ENCODE data around the gene SCAMP2. TPM values are rescaled to one million over a fixed set of nuclear protein-coding genes. Genes with fewer than 3 reads are reported as not detected.

Gene SCAMP2
- total and polyA plus RNA-seq, 2 experiments from 2014 or later = 34.7 to 51.3 TPM

DNA sequence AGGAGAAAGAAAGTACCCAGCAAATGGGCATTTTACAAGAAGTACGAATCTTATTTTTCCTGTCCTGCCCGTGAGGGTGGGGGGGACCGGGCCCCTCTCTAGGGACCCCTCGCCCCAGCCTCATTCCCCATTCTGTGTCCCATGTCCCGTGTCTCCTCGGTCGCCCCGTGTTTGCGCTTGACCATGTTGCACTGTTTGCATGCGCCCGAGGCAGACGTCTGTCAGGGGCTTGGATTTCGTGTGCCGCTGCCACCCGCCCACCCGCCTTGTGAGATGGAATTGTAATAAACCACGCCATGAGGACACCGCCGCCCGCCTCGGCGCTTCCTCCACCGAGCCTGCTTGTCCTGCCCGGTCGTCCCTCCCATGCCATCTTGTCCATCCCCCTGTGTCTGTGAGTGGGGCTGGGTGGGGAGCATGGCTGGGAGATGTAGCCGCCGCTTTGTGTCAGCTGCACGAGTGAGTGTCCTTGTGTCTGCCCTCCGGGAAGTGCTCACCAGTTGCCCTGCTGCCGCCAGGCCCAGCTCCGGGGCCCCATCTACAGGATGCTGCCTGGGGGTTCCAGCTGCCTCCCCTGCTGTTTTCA is 70.2 kb downstream of the SCAMP2 start (continued):
- TF ChIP-seq, protein P1, sequence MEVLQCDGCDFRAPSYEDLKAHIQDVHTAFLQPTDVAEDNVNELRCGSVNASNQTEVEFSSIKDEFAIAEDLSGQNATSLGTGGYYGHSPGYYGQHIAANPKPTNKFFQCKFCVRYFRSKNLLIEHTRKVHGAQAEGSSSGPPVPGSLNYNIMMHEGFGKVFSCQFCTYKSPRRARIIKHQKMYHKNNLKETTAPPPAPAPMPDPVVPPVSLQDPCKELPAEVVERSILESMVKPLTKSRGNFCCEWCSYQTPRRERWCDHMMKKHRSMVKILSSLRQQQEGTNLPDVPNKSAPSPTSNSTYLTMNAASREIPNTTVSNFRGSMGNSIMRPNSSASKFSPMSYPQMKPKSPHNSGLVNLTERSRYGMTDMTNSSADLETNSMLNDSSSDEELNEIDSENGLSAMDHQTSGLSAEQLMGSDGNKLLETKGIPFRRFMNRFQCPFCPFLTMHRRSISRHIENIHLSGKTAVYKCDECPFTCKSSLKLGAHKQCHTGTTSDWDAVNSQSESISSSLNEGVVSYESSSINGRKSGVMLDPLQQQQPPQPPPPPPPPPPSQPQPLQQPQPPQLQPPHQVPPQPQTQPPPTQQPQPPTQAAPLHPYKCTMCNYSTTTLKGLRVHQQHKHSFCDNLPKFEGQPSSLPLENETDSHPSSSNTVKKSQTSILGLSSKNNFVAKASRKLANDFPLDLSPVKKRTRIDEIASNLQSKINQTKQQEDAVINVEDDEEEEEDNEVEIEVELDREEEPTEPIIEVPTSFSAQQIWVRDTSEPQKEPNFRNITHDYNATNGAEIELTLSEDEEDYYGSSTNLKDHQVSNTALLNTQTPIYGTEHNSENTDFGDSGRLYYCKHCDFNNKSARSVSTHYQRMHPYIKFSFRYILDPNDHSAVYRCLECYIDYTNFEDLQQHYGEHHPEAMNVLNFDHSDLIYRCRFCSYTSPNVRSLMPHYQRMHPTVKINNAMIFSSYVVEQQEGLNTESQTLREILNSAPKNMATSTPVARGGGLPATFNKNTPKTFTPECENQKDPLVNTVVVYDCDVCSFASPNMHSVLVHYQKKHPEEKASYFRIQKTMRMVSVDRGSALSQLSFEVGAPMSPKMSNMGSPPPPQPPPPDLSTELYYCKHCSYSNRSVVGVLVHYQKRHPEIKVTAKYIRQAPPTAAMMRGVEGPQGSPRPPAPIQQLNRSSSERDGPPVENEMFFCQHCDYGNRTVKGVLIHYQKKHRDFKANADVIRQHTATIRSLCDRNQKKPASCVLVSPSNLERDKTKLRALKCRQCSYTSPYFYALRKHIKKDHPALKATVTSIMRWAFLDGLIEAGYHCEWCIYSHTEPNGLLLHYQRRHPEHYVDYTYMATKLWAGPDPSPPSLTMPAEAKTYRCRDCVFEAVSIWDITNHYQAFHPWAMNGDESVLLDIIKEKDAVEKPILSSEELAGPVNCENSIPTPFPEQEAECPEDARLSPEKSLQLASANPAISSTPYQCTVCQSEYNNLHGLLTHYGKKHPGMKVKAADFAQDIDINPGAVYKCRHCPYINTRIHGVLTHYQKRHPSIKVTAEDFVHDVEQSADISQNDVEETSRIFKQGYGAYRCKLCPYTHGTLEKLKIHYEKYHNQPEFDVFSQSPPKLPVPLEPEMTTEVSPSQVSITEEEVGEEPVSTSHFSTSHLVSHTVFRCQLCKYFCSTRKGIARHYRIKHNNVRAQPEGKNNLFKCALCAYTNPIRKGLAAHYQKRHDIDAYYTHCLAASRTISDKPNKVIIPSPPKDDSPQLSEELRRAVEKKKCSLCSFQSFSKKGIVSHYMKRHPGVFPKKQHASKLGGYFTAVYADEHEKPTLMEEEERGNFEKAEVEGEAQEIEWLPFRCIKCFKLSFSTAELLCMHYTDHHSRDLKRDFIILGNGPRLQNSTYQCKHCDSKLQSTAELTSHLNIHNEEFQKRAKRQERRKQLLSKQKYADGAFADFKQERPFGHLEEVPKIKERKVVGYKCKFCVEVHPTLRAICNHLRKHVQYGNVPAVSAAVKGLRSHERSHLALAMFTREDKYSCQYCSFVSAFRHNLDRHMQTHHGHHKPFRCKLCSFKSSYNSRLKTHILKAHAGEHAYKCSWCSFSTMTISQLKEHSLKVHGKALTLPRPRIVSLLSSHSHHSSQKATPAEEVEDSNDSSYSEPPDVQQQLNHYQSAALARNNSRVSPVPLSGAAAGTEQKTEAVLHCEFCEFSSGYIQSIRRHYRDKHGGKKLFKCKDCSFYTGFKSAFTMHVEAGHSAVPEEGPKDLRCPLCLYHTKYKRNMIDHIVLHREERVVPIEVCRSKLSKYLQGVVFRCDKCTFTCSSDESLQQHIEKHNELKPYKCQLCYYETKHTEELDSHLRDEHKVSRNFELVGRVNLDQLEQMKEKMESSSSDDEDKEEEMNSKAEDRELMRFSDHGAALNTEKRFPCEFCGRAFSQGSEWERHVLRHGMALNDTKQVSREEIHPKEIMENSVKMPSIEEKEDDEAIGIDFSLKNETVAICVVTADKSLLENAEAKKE (CRISPR knock-in tag; IDR thresholded peaks at IDR 0.05) = no peak
- TF ChIP-seq NANOG (IDR thresholded peaks at IDR 0.05; ENCODE audit: borderline replicate concordance) (no peak), CREB1 (CRISPR knock-in tag; IDR thresholded peaks at IDR 0.05; ENCODE audit: low read depth) (no peak), JUNB (IDR thresholded peaks at IDR 0.05; ENCODE audit: unreplicated experiment) (no peak), EZH2phosphoT487 (IDR thresholded peaks at IDR 0.05; ENCODE audit: unreplicated experiment) (no peak), ZNF114 (CRISPR knock-in tag; IDR thresholded peaks at IDR 0.05) (no peak), STAT1 (IDR thresholded peaks at IDR 0.05; ENCODE audit: unreplicated experiment) (no peak), EZH2 (IDR thresholded peaks at IDR 0.05; ENCODE audit: low read depth, unreplicated experiment) (no peak)

DNA sequence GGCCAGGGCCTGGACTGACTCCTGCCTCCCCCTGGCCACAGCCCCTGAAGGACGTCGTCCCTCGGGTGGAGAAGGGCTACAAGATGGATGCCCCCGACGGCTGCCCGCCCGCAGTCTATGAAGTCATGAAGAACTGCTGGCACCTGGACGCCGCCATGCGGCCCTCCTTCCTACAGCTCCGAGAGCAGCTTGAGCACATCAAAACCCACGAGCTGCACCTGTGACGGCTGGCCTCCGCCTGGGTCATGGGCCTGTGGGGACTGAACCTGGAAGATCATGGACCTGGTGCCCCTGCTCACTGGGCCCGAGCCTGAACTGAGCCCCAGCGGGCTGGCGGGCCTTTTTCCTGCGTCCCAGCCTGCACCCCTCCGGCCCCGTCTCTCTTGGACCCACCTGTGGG is 70.9 kb downstream of the SCAMP2 start:
- Histone ChIP-seq H3K4me3 (no peak overlapping the region), H3K4me1 (ENCODE audit: insufficient read depth) (peaks cover 3% of the 10 kb centered on the region; the same call in 1 of the 2 replicates), H3K4me2 (no peak overlapping the region), H3K36me3 (ENCODE audit: insufficient read depth) (no peaks in the 10 kb centered on the region; the same call in 1 of the 2 replicates), H4K20me1 (replicated peaks; ENCODE audit: insufficient read depth) (peaks cover 3% of the 10 kb centered on the region; the same call in 1 of the 2 replicates), H3K27me3 (ENCODE audit: insufficient read depth) (no peaks in the 10 kb centered on the region), H3K27ac (ENCODE audit: low read depth) (no peak overlapping the region), H3K9me2 (ENCODE audit: insufficient read depth) (no peaks in the 10 kb centered on the region), H3K79me2 (replicated peaks; ENCODE audit: insufficient read depth) (no peaks in the 10 kb centered on the region), H3F3A (replicated peaks; ENCODE audit: low read depth) (no peaks in the 10 kb centered on the region), H2AFZ (no peak overlapping the region)
- H3K9me3 Mint-ChIP-seq = no peaks in the 10 kb centered on the region
- H3K4me1 Mint-ChIP-seq = peaks cover 6% of the 10 kb centered on the region
- ATAC-seq (no peak), DNase-seq (ENCODE audit: low spot score) (no peak)
- H3K4me3 Mint-ChIP-seq = no peak overlapping the region
- peaks cover 2% of the 10 kb centered on the region for H3K27me3 Mint-ChIP-seq (ENCODE audit: insufficient read depth, low read depth, poor library complexity)
- no peak overlapping the region for H3K27ac Mint-ChIP-seq
- TF ChIP-seq ZNF331 (CRISPR knock-in tag; IDR thresholded peaks at IDR 0.05; ENCODE audit: low read depth) (no peak), CREB1 (CRISPR knock-in tag; IDR thresholded peaks at IDR 0.05; ENCODE audit: low read depth) (no peak), NANOG (IDR thresholded peaks at IDR 0.05; ENCODE audit: borderline replicate concordance) (no peak), ZNF114 (CRISPR knock-in tag; IDR thresholded peaks at IDR 0.05) (no peak)
- TF ChIP-seq, protein P2, sequence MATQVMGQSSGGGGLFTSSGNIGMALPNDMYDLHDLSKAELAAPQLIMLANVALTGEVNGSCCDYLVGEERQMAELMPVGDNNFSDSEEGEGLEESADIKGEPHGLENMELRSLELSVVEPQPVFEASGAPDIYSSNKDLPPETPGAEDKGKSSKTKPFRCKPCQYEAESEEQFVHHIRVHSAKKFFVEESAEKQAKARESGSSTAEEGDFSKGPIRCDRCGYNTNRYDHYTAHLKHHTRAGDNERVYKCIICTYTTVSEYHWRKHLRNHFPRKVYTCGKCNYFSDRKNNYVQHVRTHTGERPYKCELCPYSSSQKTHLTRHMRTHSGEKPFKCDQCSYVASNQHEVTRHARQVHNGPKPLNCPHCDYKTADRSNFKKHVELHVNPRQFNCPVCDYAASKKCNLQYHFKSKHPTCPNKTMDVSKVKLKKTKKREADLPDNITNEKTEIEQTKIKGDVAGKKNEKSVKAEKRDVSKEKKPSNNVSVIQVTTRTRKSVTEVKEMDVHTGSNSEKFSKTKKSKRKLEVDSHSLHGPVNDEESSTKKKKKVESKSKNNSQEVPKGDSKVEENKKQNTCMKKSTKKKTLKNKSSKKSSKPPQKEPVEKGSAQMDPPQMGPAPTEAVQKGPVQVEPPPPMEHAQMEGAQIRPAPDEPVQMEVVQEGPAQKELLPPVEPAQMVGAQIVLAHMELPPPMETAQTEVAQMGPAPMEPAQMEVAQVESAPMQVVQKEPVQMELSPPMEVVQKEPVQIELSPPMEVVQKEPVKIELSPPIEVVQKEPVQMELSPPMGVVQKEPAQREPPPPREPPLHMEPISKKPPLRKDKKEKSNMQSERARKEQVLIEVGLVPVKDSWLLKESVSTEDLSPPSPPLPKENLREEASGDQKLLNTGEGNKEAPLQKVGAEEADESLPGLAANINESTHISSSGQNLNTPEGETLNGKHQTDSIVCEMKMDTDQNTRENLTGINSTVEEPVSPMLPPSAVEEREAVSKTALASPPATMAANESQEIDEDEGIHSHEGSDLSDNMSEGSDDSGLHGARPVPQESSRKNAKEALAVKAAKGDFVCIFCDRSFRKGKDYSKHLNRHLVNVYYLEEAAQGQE (IDR thresholded peaks at IDR 0.05; ENCODE audit: unreplicated experiment) = no peak
- H3K36me3 Mint-ChIP-seq (ENCODE audit: low read depth) = peaks cover 19% of the 10 kb centered on the region

Data from GM23338 (cell line).